Measurements from ENCODE around the gene RFLNA. TPM values are rescaled to one million over a fixed set of nuclear protein-coding genes. Genes with fewer than 3 reads are reported as not detected.

Gene RFLNA
- total and polyA plus RNA-seq, 2 of the 4 experiments (the other 2 are of a cell fraction), result not detected

DNA sequence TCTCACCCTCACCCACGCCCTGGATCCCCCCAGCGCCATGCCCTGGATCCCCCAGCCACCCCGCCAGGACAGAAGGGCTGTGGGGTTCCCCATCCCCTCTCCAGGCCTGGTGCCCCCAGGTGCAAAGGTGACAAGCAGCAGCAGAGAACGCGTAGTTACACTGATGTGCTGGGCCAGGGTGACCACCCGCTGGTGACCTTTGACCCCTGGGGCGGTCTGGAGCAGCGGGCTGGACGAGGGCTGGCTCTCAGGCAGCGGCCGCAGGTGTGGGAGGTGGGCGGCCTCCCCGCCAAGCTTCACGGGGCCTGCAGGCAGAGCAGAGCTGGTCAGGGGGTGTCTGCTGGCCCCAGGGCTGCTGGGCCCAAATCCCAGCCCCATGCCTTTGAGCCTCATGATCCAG lies 40.1 kb downstream of the RFLNA start:
- WGBS, 2 experiments (ENCODE audit: extremely low coverage in 2 of 2, insufficient read length in 1 of 2), result 85% methylated on average over 14 of the region's 14 CpGs; no CpG with 5 or more reads in 1 of the 2 experiments
- ChIA-PET CTCF (no interaction called here), POLR2A (ENCODE audit: unreplicated experiment) (no interaction called here)
- no peak overlapping the region for H2AK5ac ChIP-seq (ENCODE audit: low read depth, low read length)
- H3K4me1 ChIP-seq (ENCODE audit: control insufficient read depth, insufficient read depth, low read length), result no peaks in the 10 kb centered on the region
- no peak overlapping the region for H3K27ac ChIP-seq (ENCODE audit: insufficient read depth, low read length)
- no peak overlapping the region for H2BK5ac ChIP-seq (ENCODE audit: low read depth, low read length, poor library complexity, severe bottlenecking)
- intact Hi-C loops (cut with micrococcal nuclease), result no loop called here
- in situ Hi-C loops (cut with MboI; ENCODE audit: low sequenced_read_pairs), result no loop called here
- no peak overlapping the region for H4K8ac ChIP-seq (ENCODE audit: low read depth in 2 of 2, low read length in 2 of 2)
- H3K23ac ChIP-seq (ENCODE audit: low read depth, low read length), result no peak overlapping the region
- no peaks in the 10 kb centered on the region for H3K27me3 ChIP-seq (ENCODE audit: control insufficient read depth, insufficient read depth, low read length)
- H2BK120ac ChIP-seq (ENCODE audit: low read depth, low read length), result no peak overlapping the region
- no peak overlapping the region for H4K5ac ChIP-seq (ENCODE audit: low read depth, low read length)
- no TSS peak for BruUV-seq (replicated peaks)
- no peak for ATAC-seq (ENCODE audit: low read depth)
- no peak overlapping the region for H2BK20ac ChIP-seq (ENCODE audit: low read depth, low read length)
- H3K4ac ChIP-seq (ENCODE audit: low read depth, low read length), result no peak overlapping the region
- peaks cover 2% of the 10 kb centered on the region; the same call in 1 of the 2 replicates for H3K9me1 ChIP-seq (ENCODE audit: insufficient read depth, low read length)
- no peak overlapping the region for H3K14ac ChIP-seq (replicated peaks; ENCODE audit: low read depth, low read length)
- peak overlapping the region; percentile 55 for H2AK9ac ChIP-seq (replicated peaks; ENCODE audit: low read depth, low read length, poor library complexity)
- peaks cover 9 to 18% of the 10 kb centered on the region in 2 experiments for H3K79me1 ChIP-seq (ENCODE audit: low read depth in 1 of 2, low read length in 2 of 2)
- H3K4me2 ChIP-seq (ENCODE audit: low read depth, low read length), result no peak overlapping the region
- H3K56ac ChIP-seq (ENCODE audit: extremely low read depth, insufficient read depth, low read length), result no peak overlapping the region
- H3K4me3 ChIP-seq (ENCODE audit: insufficient read depth, low read depth, low read length), result no peak overlapping the region
- TF ChIP-seq POLR2A (IDR thresholded peaks at IDR 0.05; ENCODE audit: low read depth, low read length) (no peak), RCOR1 (IDR thresholded peaks at IDR 0.05; ENCODE audit: insufficient replicate concordance, low read length) (no peak), SMC3 (IDR thresholded peaks at IDR 0.05; ENCODE audit: low read depth, low read length) (no peak), RFX5 (IDR thresholded peaks at IDR 0.05; ENCODE audit: low read depth, low read length) (no peak), FOS (IDR thresholded peaks at IDR 0.05; ENCODE audit: low read depth, low read length) (no peak)
- TF ChIP-seq, protein P1, sequence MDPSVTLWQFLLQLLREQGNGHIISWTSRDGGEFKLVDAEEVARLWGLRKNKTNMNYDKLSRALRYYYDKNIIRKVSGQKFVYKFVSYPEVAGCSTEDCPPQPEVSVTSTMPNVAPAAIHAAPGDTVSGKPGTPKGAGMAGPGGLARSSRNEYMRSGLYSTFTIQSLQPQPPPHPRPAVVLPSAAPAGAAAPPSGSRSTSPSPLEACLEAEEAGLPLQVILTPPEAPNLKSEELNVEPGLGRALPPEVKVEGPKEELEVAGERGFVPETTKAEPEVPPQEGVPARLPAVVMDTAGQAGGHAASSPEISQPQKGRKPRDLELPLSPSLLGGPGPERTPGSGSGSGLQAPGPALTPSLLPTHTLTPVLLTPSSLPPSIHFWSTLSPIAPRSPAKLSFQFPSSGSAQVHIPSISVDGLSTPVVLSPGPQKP (IDR thresholded peaks at IDR 0.05; ENCODE audit: borderline replicate concordance, low read depth, low read length), result no peak
- peaks cover 12% of the 10 kb centered on the region for H4K20me1 ChIP-seq (ENCODE audit: insufficient read depth, low read length)
- no peak overlapping the region for H2BK15ac ChIP-seq (ENCODE audit: low read depth, low read length)
- H4K91ac ChIP-seq (ENCODE audit: insufficient read depth, low read depth, low read length), result no peak overlapping the region
- peaks cover 76% of the 10 kb centered on the region for H3K36me3 ChIP-seq (ENCODE audit: control insufficient read depth, insufficient read depth, low read length)
- H3K9me3 ChIP-seq (ENCODE audit: control insufficient read depth, insufficient read depth, low read length), result no peaks in the 10 kb centered on the region
- H2AFZ ChIP-seq (replicated peaks; ENCODE audit: low read length, poor library complexity), result no peak overlapping the region
- no peak overlapping the region for H3K9ac ChIP-seq (ENCODE audit: low read depth, low read length)
- DNase-seq, result no peak
- dilution Hi-C loops (cut with HindIII; ENCODE audit: low sequenced_read_pairs, unreplicated experiment), result no loop called here
- H3K18ac ChIP-seq (ENCODE audit: low read depth, low read length), result no peak overlapping the region

Data from IMR-90 (cell line).